ENCODE measurements around the gene SUV39H1. TPM values are rescaled to one million over a fixed set of nuclear protein-coding genes. Genes with fewer than 3 reads are reported as not detected.
"Not testable (repeated sequence)": the region's sequence is repeated elsewhere in the genome, so short reads cannot be mapped to it uniquely, and the experiment has no call there.

Gene SUV39H1
- total RNA-seq, 1 donor from 2014 or later: 4.3 TPM

GRCh38 chrX:48689208-48689920 lies 7.2 kb upstream of the SUV39H1 start:
- no peak for DNase-seq

- DNase-seq: not testable (repeated sequence)
These were observed 4.8 kb upstream of the SUV39H1 start for GRCh38 chrX:48691746-48692145.

- no peak for DNase-seq
These were observed 1.6 kb upstream of the SUV39H1 start for GRCh38 chrX:48694776-48695533.

GRCh38 chrX:48695534-48695896 lies 1.0 kb upstream of the SUV39H1 start:
- peak; percentile 17 for DNase-seq

DNA sequence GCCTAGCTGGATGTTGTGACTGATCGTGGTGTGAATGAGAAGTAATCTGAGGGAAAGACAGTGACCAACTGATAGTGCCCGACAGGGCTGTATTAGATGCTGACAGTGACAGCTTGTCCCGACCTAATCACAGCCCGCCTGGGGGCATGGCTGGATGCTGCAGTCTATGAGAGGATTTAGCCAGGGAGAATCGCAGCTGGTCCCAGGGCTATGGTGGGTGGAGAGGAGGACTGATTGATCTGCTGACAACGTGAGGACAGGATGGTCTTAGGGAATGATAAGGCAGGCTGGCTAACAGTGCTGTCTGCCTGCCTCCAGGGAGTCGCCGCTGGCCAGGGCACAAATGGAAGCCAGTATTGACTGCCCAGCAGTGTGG lies 621 bp upstream of the SUV39H1 start:
- DNase-seq: no peak

DNA sequence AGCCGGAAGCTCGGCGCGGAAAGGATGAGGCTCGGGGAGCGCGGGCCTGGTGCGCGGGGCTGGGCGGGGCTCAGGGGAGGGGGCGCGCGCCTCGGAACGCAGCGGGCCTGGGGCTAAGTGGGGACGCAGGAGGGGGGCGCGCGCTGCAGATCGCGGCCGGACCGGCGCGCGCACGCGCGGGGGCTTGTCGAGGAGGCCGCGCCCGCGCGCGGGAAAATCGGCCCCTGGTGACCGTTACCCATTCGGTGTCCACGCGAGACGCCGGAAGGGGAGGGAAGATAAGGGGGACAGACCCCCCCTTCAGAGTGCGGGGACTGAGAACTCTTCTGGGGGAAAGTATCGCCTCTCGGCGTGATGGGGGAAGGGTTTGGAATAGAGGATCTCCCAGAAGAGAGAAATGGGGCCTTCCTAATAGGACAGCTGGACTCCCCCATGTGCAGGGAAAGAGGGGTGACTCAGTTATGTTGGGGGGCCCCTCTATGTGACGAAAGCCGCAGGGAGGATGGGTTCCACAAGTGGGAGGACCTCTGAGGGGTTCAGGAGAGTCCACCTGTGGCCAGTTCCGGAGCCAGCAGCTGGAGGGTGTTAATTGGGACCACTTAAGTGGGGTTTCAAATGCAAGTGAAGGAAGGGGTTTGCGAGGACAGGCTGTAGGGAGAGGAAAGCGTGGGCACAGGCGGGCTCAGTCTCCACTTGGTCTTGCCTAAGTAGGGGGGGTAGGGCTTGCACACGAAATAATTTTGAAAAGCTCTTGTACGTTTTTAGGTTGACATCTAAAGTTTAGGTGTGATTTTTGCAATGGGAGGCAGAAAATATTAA lies 584 bp downstream of the SUV39H1 start:
- peak; percentile 53 for DNase-seq

DNA sequence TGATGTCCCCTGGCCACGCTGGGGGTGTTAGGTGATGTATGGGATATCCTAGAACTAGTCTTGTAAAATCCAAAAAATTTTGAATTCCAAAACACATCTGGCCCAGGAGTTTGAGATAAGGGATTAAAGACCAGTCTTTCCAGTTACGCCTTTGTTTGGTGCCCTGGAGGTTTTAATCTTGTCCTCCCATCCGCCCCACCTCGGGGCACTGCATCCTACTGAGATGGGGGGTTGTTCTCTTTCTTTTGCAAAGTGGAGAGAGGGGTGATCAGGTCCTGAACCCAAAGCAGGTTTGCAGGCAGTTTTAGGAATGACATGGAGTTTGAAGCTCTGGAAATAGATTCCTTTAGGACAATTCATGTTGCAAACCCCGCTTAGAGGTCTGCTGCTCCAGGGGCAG lies 1.8 kb downstream of the SUV39H1 start:
- no peak for DNase-seq

GRCh38 chrX:48700246-48700645 lies 3.7 kb downstream of the SUV39H1 start:
- DNase-seq: no peak

DNA sequence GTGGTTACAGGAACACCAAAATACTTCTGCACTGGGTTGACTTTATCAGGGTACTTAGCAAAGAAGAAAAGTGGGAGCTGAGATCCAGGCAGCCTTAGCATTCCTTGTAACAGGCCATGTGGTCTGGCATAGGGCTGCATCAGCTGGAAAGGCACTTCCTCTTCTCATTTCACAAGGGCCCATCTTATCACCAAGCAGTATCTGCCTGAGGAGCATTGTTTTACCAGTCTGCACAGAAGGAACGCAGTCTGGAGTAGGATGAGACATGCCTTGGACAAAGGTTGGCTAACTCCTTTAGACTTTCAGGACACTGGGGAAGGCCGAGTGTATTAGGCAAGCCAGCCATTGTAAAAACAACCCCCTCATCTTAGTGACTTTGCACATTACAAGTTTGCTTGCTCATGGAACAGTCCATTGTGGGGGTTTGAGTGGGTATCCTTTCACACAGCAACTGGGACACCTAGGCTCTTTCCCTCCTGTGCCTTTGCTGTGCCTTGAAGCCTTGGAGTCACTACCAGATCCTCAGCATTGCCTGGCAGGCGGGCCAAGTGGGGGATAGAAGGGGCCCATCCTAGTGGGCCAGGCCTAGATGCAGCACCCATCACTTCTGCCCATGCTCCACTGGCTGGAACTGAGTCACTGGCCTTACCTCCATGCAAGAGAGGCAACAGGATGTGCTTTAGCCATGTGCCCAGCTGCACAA lies 4.6 kb downstream of the SUV39H1 start:
- no peak for DNase-seq

- DNase-seq: no peak
These were observed 5.5 kb downstream of the SUV39H1 start for GRCh38 chrX:48702032-48702431.

GRCh38 chrX:48702716-48703115 lies 6.2 kb downstream of the SUV39H1 start:
- no peak for DNase-seq

DNA sequence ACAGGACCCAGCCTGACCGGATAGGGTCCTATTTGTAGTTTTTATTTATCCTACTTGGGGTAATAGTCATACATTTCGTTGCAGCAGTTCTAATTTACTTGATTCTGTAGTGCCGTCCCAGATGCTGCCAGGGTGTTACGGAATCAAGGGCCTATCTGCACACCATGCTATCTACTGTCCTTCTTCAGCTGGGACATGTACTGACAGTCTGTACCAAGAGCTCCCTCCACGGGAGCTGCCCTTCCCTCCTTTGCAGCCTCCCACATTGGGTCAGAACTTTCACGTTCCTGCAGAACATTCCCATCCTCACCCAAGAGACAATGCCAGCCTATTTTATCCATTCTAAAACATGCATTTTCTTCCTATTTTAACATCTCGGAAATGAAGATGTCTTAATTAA lies 6.7 kb downstream of the SUV39H1 start:
- no peak for DNase-seq

GRCh38 chrX:48703642-48704481 lies 7.3 kb downstream of the SUV39H1 start:
- no peak for DNase-seq

DNA sequence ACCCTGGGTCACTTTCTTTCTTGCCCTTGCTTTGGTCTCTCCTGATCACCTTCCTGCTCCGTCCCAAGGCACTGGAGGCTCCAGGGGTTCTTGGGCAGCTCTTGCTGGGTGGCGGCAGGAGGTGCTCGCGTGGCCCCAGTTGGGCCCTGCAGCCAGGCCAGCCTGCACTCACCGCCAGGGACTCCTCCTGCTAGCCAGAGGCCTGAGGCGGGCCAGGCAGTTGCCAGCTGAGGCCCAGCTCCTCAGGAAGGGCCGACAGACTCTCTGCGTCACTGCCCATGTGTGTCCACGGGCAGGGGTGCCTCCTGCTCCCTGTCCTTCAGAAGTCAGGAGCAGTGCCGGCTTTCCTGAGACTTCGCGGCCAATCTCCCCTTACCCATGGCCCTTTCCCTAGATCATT lies 9.3 kb downstream of the SUV39H1 start:
- no peak for DNase-seq

DNA sequence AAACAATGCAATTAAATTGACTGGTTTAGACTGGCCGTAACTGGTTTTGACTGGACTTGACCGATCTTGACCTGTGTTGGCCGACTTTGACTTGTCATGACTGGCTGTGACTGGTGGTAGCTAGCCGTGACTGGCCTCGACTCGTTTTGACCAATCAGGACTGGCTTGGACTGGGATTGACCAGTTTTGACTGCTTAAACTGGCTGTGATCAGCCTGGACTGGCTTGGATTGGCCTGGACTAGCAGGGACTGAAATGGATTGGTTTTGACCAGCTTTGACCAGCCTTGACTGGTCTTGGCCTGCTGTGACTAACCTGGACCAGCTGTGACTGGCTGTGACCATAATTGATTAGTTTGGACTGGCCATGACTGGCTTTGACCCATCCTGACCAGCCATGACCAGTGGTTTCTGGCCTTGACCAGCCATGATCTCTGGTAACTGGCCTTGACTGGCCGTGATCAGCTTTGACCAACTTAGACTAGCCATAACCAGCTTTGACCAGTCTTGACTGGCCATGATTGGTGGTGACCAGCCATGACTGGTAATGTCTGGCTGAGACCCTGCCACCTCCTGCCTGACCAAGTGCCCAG lies 13.1 kb downstream of the SUV39H1 start:
- no peak for DNase-seq

GRCh38 chrX:48711162-48711928 lies 14.8 kb downstream of the SUV39H1 start:
- no peak for DNase-seq

DNA sequence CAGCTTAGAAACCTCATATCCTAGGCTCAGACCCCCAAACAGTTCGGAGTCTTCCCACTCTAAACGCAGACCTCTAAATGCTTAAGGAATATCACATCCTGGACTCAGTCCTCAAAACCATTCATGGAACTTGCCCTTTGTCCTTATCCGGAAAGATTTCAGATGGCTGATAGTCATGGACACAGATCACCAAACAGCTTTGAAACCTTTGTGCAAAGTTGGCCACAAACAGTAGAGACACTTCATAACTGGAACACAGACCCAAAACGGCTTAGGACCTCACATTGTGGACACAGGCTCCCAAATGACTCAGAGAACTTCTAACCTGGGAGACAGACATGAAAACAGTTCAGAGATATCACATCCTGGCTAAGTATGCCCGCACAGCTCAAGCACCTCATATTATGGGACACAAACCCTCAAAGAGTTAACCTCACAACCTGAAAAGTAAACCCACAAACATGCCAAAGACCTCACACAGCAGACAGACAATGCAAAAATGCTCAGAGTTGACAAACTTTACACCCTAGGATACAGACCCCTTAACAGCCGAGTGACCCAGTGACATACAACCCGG lies 15.5 kb downstream of the SUV39H1 start:
- no peak for DNase-seq

- DNase-seq: no peak
These were observed 17.3 kb downstream of the SUV39H1 start for GRCh38 chrX:48713847-48714246.

GRCh38 chrX:48714573-48714972 lies 18.0 kb downstream of the SUV39H1 start:
- DNase-seq: no peak

- no peak for DNase-seq
These were observed 18.5 kb downstream of the SUV39H1 start for GRCh38 chrX:48715072-48715471.

All from dermis blood vessel endothelial cell (primary cell).